Mesendoderm (in vitro differentiated cells): ENCODE results near the gene RNU1-4.
"Not testable (repeated sequence)": the region's sequence is repeated elsewhere in the genome, so short reads cannot be mapped to it uniquely, and the experiment has no call there.

Experiments used
- DNase-seq: peaks from one replicate; pipeline ENCODE4 v3.0.0; 2013
- H2AK5ac ChIP-seq: 2 replicates; pipeline ENCODE4 v1.6.1; 2013; ENCODE audit warnings: low read length, inconsistent platforms
- H2BK120ac ChIP-seq: 2 replicates; pipeline ENCODE4 v1.6.1; 2013; ENCODE audit warnings: low read depth, mild to moderate bottlenecking, low read length, moderate library complexity, mixed read lengths
- H2BK15ac ChIP-seq: replicated peaks from 2 replicates; pipeline ENCODE4 v1.6.1; 2013; ENCODE audit warnings: low read depth, mild to moderate bottlenecking, moderate library complexity
- H2BK5ac ChIP-seq: 2 replicates; pipeline ENCODE4 v1.6.1; 2013; ENCODE audit warnings: low read length, inconsistent platforms
- H3K18ac ChIP-seq: 2 replicates; pipeline ENCODE4 v1.6.1; 2013; ENCODE audit warnings: mild to moderate bottlenecking, low read length, mixed read lengths
- H3K23ac ChIP-seq: one replicate; pipeline ENCODE4 v1.6.1; 2013; ENCODE audit warnings: low read length
- H3K27ac ChIP-seq: 2 replicates; pipeline ENCODE4 v1.5.1; 2013; ENCODE audit warnings: low read depth, mild to moderate bottlenecking, inconsistent platforms, low read length, moderate library complexity
- H3K27me3 ChIP-seq: 2 replicates; pipeline ENCODE4 v1.6.1; 2013; ENCODE audit warnings: low read length, control low read depth, mild to moderate bottlenecking, inconsistent platforms; ENCODE audit not compliant: insufficient read depth, poor library complexity
- H3K36me3 ChIP-seq: 2 replicates; pipeline ENCODE4 v1.6.1; 2013; ENCODE audit warnings: low read length, inconsistent platforms; ENCODE audit not compliant: control insufficient read depth, insufficient read depth
- H3K4ac ChIP-seq: one replicate; pipeline ENCODE4 v1.6.1; 2013; ENCODE audit warnings: low read depth, mild to moderate bottlenecking, low read length, moderate library complexity
- H3K4me1 ChIP-seq: 2 replicates; pipeline ENCODE4 v1.6.1; 2013; ENCODE audit warnings: low read depth, low read length, inconsistent platforms; ENCODE audit not compliant: control insufficient read depth
- H3K4me2 ChIP-seq: 2 replicates; pipeline ENCODE4 v1.6.1; 2013; ENCODE audit warnings: low read length
- H3K4me3 ChIP-seq: 2 replicates; pipeline ENCODE4 v1.5.1; 2013; ENCODE audit warnings: mild to moderate bottlenecking, low read length
- H3K56ac ChIP-seq: one replicate; pipeline ENCODE4 v1.6.1; 2013; ENCODE audit warnings: low read length
- H3K79me1 ChIP-seq: 2 replicates; pipeline ENCODE4 v1.6.1; 2013; ENCODE audit warnings: low read length, inconsistent platforms
- H3K79me2 ChIP-seq: 2 replicates; pipeline ENCODE4 v1.6.1; 2013; ENCODE audit warnings: mild to moderate bottlenecking, low read length; ENCODE audit not compliant: control insufficient read depth, insufficient read depth
- H3K9ac ChIP-seq: 2 replicates; pipeline ENCODE4 v1.6.1; 2013; ENCODE audit warnings: low read length, inconsistent platforms
- H4K5ac ChIP-seq: one replicate; pipeline ENCODE4 v1.6.1; 2013; ENCODE audit warnings: low read length
- H4K8ac ChIP-seq: one replicate; pipeline ENCODE4 v1.6.1; 2013; ENCODE audit warnings: low read depth, mild to moderate bottlenecking, control low read depth, low read length, moderate library complexity
- WGBS: extraction: QIAGEN DNeasy Blood & Tissue Kit; methylation state at CpG from one replicate; pipeline ENCODE4 v1.1.7; 2013; ENCODE audit warnings: low lambda C conversion rate, missing lambda C conversion rate; ENCODE audit not compliant: insufficient coverage; ENCODE audit errors: extremely low coverage; 5-methylcytosine and 5-hydroxymethylcytosine counted together

Gene RNU1-4

DNA sequence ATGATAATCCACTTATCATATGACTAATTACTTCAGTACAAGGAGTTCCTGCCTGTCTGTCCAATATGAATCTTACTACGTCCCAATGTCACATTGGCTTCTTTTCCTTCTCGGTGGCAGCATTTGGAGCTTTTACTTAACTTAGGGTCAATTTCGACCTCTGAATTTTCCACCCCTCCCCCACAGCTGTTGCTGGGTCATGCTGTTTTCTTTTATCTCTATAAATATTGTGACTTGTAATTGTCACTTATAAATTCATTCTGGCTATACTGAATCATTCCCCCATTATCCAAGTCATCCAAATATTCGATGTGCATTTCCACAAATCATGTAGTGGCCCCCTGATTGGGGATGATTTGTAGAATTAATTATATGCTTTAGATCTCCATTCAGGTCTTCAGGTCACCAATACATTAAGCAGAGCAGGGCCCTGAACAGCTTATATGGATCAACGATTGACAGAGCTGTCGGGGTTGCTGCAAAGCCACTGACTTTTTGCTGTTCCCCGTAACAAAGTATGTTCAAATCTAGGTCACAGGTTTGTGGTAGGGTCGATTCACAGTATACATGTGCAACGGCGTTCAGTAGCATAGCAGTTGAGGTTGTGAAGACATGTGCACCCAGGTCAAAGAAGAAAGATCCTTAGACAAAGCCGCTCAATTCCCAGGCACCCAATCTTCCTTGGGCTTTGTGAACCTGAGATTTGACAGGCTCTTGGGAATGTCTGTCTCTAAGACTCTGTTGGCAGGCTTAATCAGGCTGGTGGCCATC lies 18.3 kb upstream of the RNU1-4 start:
- no peaks in the 10 kb centered on the region for H3K36me3 ChIP-seq
- no peak overlapping the region for H3K4me3 ChIP-seq
- H3K4ac ChIP-seq: no peak overlapping the region
- H3K27ac ChIP-seq: no peak overlapping the region
- no peak overlapping the region for H3K4me2 ChIP-seq
- WGBS: no CpG with 5 or more reads among the region's 11 CpGs
- no peaks in the 10 kb centered on the region for H3K79me1 ChIP-seq
- no peak overlapping the region for H3K56ac ChIP-seq
- H2AK5ac ChIP-seq: no peak overlapping the region
- no peak overlapping the region for H4K8ac ChIP-seq
- no peaks in the 10 kb centered on the region for H3K4me1 ChIP-seq
- DNase-seq: no peak
- H3K27me3 ChIP-seq: peaks cover 1% of the 10 kb centered on the region
- H2BK120ac ChIP-seq: no peak overlapping the region
- H3K23ac ChIP-seq: no peak overlapping the region
- no peak overlapping the region for H2BK15ac ChIP-seq
- H3K18ac ChIP-seq: no peak overlapping the region
- H2BK5ac ChIP-seq: no peak overlapping the region
- no peak overlapping the region for H3K9ac ChIP-seq
- H3K79me2 ChIP-seq: no peaks in the 10 kb centered on the region
- H4K5ac ChIP-seq: no peak overlapping the region

- H3K4me3 ChIP-seq: no peak overlapping the region
- no peak for DNase-seq
- no peak overlapping the region for H3K18ac ChIP-seq
- WGBS: no CpG with 5 or more reads among the region's 45 CpGs
- no peaks in the 10 kb centered on the region for H3K36me3 ChIP-seq
- no peak overlapping the region for H3K4me2 ChIP-seq
- H3K23ac ChIP-seq: no peak overlapping the region
- peaks cover 1% of the 10 kb centered on the region for H3K27me3 ChIP-seq
- H4K5ac ChIP-seq: no peak overlapping the region
- no peaks in the 10 kb centered on the region for H3K4me1 ChIP-seq
- no peak overlapping the region for H2BK5ac ChIP-seq
- no peak overlapping the region for H3K4ac ChIP-seq
- no peak overlapping the region for H4K8ac ChIP-seq
- no peak overlapping the region for H2AK5ac ChIP-seq
- no peaks in the 10 kb centered on the region for H3K79me1 ChIP-seq
- no peak overlapping the region for H3K56ac ChIP-seq
- no peaks in the 10 kb centered on the region for H3K79me2 ChIP-seq
- H2BK15ac ChIP-seq: no peak overlapping the region
- H3K27ac ChIP-seq: no peak overlapping the region
- H3K9ac ChIP-seq: no peak overlapping the region
- H2BK120ac ChIP-seq: no peak overlapping the region
These were observed 15.4 kb upstream of the RNU1-4 start for GRCh38 chr1:16724718-16725438.

DNA sequence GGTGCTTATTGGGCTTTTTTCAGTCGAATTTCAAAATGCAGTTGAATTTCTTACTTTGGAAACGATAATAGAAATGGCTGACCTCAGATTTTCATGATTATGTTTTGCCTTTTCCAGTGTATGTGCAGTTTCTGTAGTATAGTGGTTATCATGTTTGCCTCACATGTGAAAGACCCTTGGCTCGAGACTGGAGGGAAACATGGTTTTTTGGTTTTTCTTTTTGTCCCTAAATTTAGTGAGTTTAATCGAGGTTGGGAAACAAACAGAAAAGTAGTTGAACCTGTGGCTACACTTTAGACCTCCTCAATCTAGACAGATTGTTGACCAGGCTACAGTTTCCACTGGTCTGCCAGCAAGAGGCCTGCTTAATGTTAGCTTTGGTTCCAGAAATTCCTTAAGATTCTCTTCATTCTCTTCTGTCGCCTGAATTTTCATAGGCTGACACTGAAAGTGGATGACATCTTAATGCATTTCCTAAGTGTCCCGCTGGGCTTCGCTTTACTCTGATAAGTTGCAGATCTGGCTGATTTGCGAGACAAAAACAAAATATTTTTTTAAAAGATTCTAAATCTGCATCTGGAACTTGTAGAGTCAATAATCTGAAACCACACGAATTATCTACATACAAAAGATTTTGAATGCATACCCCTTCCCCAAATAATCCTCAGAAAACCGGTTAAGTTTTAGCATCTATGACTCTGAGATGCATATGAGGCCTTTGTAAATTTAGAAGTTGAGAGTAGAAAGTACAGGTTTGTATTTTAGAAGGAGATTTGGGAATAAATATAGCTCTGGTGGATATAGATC lies 14.7 kb upstream of the RNU1-4 start:
- not testable (repeated sequence) for H3K4me1 ChIP-seq, H3K56ac ChIP-seq, H3K23ac ChIP-seq, H4K8ac ChIP-seq, H3K9ac ChIP-seq, H3K4me2 ChIP-seq, H3K4me3 ChIP-seq, H4K5ac ChIP-seq, H2BK15ac ChIP-seq, DNase-seq, H3K36me3 ChIP-seq, H2BK120ac ChIP-seq, H3K79me1 ChIP-seq, H3K27ac ChIP-seq, H3K79me2 ChIP-seq, H2BK5ac ChIP-seq, H3K18ac ChIP-seq, H3K27me3 ChIP-seq, H2AK5ac ChIP-seq, H3K4ac ChIP-seq
- no CpG with 5 or more reads among the region's 10 CpGs for WGBS

GRCh38 chr1:16727190-16728111 lies 12.9 kb upstream of the RNU1-4 start:
- peak; percentile 91 for DNase-seq
- no CpG with 5 or more reads among the region's 42 CpGs for WGBS
- H2BK120ac ChIP-seq: no peak overlapping the region

DNA sequence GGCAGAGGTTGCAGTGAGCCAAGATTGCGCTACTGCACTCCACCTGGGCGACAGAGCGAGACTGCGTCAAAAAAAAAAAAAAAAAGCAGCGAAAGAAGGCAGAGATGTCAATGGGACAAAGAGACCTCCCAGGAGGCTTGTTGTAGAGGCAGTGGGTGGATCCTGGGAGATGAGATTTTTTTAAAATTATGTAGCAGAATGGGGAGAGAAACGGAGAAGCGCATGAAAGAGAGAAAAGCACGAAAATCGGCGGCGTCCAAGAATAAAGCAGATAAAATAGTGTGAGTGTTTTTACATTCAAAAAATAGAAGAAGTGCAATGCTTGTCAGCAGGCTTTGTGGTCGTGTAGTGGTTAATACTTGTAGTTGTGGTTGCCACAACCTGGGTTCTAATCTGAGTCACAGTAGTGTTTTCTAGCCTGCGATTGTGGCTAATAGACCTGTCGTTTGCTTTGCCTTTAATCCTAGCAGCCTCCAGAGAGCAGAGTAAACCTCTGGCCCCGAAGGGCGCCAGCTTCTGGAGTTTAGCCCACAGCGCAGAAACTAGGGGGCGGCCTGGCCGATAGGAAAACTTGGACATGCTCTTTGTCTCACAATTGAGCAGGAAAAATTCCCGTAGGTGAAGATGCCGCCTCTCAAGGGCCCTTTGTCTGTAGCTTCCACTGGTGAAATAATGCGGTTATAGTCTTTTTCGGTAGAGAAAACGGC lies 11.9 kb upstream of the RNU1-4 start:
- H4K8ac ChIP-seq, H2BK120ac ChIP-seq, H3K79me2 ChIP-seq, H3K18ac ChIP-seq, H3K56ac ChIP-seq, H3K79me1 ChIP-seq, H3K4ac ChIP-seq, H3K36me3 ChIP-seq, H3K4me1 ChIP-seq, H2BK5ac ChIP-seq, H3K4me3 ChIP-seq, H2BK15ac ChIP-seq, H2AK5ac ChIP-seq, H4K5ac ChIP-seq, H3K4me2 ChIP-seq, H3K27ac ChIP-seq, H3K9ac ChIP-seq, H3K27me3 ChIP-seq, DNase-seq, H3K23ac ChIP-seq: not testable (repeated sequence)
- WGBS: no CpG with 5 or more reads among the region's 24 CpGs

More at GRCh38 chr1:16727190-16728111, 12.9 kb upstream of the RNU1-4 start:
- H2AK5ac ChIP-seq: no peak overlapping the region
- H3K4me2 ChIP-seq: no peak overlapping the region
- H3K56ac ChIP-seq: no peak overlapping the region
- no peak overlapping the region for H4K5ac ChIP-seq
- no peak overlapping the region for H3K27ac ChIP-seq
- no peak overlapping the region for H2BK5ac ChIP-seq
- H3K79me2 ChIP-seq: no peaks in the 10 kb centered on the region
- no peaks in the 10 kb centered on the region for H3K79me1 ChIP-seq
- H3K9ac ChIP-seq: no peak overlapping the region
- H3K4ac ChIP-seq: no peak overlapping the region
- no peaks in the 10 kb centered on the region for H3K4me1 ChIP-seq
- no peak overlapping the region for H3K4me3 ChIP-seq
- H3K18ac ChIP-seq: no peak overlapping the region
- peaks cover 1% of the 10 kb centered on the region for H3K27me3 ChIP-seq
- H3K36me3 ChIP-seq: no peaks in the 10 kb centered on the region
- H4K8ac ChIP-seq: no peak overlapping the region
- no peak overlapping the region for H2BK15ac ChIP-seq
- H3K23ac ChIP-seq: no peak overlapping the region
